Amniotic stem cell (primary cell): ENCODE data around the gene CITED4.
"Not testable (repeated sequence)": the region's sequence is repeated elsewhere in the genome, so short reads cannot be mapped to it uniquely, and the experiment has no call there.

Source experiments
- DNase-seq: peaks from one replicate; lab custom pipeline; 2025; lab: John Stamatoyannopoulos, UW

CITED4 gene

GRCh38 chr1:40862008-40862863, at the start of gene CITED4:
TSS of gene CITED4 (minus strand) at chr1:40862363. CDS start at chr1:40862127, 236 bp downstream.
- DNase-seq = peak; percentile 80

- no peak for DNase-seq
Measured at GRCh38 chr1:40911105-40911504, 48.9 kb upstream of the CITED4 start.

GRCh38 chr1:40909281-40909680, 47.1 kb upstream of the CITED4 start:
- no peak for DNase-seq

- no peak for DNase-seq
Measured at GRCh38 chr1:40908350-40908749, 46.2 kb upstream of the CITED4 start.

GRCh38 chr1:40907899-40908298, 45.7 kb upstream of the CITED4 start:
- DNase-seq = no peak

- no peak for DNase-seq
Measured at GRCh38 chr1:40906781-40907400, 44.7 kb upstream of the CITED4 start.

GRCh38 chr1:40905061-40905460, 42.9 kb upstream of the CITED4 start:
- no peak for DNase-seq

GRCh38 chr1:40903106-40903505, 40.9 kb upstream of the CITED4 start:
- DNase-seq = no peak

- DNase-seq = peak; percentile 58
Measured at GRCh38 chr1:40901886-40902852, 40.0 kb upstream of the CITED4 start.

- no peak for DNase-seq
Measured at GRCh38 chr1:40899230-40899870, 37.2 kb upstream of the CITED4 start.

GRCh38 chr1:40898431-40898901, 36.3 kb upstream of the CITED4 start:
- DNase-seq = peak; percentile 5

- DNase-seq = peak; percentile 17
Measured at GRCh38 chr1:40897513-40897912, 35.4 kb upstream of the CITED4 start.

GRCh38 chr1:40896482-40896881, 34.3 kb upstream of the CITED4 start:
- DNase-seq = no peak

GRCh38 chr1:40895601-40896000, 33.4 kb upstream of the CITED4 start:
- DNase-seq = no peak

- DNase-seq = not testable (repeated sequence)
Measured at GRCh38 chr1:40894858-40895257, 32.7 kb upstream of the CITED4 start.

GRCh38 chr1:40894455-40894854, 32.3 kb upstream of the CITED4 start:
- DNase-seq = no peak

- DNase-seq = no peak
Measured at GRCh38 chr1:40893946-40894345, 31.8 kb upstream of the CITED4 start.

GRCh38 chr1:40892354-40892753, 30.2 kb upstream of the CITED4 start:
- no peak for DNase-seq

- DNase-seq = no peak
Measured at GRCh38 chr1:40890771-40891170, 28.6 kb upstream of the CITED4 start.

GRCh38 chr1:40887652-40888051, 25.5 kb upstream of the CITED4 start:
- no peak for DNase-seq

GRCh38 chr1:40887012-40887378, 24.8 kb upstream of the CITED4 start:
- no peak for DNase-seq
